T1000 (cell line): ENCODE results near the gene BMI1.

Experiments
- DNase-seq: peaks from one replicate; lab custom pipeline; 2025; ENCODE audit warnings: mixed read lengths; lab: John Stamatoyannopoulos, UW

Gene BMI1

GRCh38 chr10:22319980-22320558 lies 830 bp upstream of the BMI1 start:
- DNase-seq: no peak

- peak; percentile 100 for DNase-seq
These were observed 441 bp downstream of the BMI1 start for GRCh38 chr10:22321156-22321923.

DNA sequence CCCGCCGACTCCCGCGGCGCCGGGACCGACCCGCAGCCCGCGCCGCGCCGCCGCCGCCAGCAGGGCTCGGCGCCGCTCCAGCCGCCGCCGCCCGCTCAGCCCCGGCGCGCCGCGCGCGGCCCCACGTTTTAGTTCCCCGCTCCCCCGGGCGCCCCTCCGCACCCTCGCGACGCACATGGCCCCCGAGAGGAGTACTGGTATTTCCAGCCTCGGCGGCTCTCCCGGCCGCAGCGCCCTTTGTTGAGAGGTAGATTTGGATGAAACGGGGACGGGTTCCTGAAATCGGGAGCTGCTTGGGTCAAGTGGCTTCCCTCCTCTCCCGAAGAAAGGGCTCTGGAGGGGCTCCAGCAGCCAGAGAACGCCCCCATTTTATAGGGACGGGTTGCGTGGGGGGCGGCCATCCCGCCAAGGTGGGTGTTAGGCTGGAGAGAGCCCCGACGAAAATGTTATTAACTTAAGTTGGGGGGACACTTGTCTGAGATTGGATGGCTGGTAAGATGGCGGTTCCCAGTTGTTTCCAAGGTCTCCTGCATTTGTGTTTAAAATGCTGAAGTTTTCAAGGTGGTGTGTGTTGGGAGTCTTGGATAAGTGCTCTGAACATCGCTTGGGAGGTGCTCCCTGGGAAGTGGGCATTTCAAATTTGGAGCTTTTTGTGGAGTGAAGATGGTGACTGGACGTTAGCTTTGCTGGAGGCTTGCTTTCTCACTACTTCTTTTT lies 1.2 kb downstream of the BMI1 start:
- DNase-seq: peak; percentile 93

GRCh38 chr10:22322641-22323160 lies 1.8 kb downstream of the BMI1 start:
- no peak for DNase-seq

DNA sequence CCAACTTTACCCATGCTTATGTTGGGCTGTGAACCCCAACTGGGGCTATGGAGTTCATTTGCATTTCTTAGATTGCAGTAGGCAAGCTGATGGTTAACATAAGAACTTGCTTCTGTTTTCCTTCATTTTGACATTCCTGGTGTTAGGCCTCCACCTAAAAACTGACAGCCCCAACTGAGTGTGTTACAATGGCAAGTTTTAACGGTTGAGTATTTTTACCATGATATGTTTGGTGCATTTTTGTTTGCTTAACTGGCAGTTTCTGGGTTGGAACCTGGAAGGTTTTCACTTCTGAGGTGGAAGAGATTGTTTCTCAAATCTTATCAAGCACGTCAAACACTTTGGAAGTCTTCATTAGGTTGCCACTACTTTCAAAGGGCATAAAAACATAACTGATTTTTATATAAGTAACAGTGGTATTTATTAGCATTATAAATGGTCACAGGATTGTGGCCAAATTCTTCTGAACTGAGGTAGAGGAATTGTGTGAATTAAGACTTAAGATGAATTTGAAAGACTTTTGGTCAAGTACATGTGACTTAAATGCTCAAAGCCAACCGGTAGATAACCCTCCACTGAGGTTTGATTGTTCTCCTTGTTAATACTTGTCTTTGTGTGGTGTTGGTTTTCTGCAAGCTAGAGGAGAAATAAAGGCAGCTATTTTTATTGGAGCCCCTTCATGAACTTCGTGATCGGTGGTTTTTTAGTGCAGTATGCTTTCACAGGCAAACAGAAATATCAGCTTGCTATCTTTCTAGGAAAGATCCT lies 2.8 kb downstream of the BMI1 start:
- DNase-seq: no peak

DNA sequence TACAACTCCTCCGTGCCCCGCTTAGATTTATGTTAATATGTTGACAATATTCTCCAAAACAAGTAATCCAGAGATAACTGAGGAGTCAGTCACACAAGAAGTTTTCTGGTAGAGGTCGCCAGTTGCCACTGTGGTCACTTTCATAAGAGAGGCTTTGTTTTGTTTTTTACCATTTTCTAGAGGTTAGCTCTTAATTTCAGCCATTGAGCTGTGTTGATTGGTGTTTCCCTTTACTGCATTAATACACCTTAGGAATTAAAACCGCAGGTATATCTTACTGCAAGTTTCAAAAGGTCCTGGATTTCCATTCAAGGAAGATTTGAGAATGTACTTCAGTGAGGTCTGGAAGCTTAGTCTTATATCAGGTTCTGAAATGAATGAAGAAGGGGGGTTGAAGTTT lies 3.5 kb downstream of the BMI1 start:
- no peak for DNase-seq

DNA sequence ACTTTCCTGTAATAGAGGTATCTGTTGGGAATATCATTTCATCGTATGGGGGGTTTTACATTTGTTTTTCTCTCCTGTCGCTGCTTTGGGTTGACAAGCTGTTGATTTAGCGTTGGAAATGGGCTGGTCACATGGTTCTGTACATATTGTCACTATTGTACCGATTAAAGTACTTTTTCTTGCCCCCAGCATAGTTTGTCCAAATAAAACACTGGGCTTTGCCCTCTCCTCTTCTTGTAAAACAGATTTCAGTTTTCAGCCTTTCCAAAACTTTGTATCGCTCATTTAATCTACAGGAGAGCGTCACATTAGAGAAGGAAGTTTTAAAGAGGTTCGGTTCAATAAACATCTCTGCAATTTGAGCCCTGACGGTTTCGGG lies 4.0 kb downstream of the BMI1 start:
- DNase-seq: no peak

- DNase-seq: peak; percentile 98
These were observed 4.6 kb downstream of the BMI1 start for GRCh38 chr10:22325272-22326144.

DNA sequence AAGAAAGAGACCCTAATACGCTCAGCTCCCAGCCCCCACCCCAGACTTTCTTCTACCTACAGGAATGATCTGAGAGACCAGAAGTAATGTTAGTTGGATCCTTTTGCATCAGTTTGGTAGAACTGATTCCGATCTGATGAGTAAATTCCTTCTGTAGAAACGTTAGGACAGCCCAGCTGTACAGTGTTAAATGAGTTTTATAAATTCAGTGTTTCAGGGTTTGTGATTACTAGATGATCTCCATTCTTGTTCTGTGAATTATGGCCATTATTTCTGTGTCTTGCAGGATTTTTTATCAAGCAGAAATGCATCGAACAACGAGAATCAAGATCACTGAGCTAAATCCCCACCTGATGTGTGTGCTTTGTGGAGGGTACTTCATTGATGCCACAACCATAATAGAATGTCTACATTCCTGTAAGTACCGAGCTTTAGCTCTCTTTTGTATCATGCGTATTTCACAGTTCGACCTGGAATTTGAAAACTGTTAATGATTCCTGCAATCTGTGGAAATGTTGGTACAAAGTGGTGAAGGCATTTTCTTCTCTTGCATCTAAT lies 5.3 kb downstream of the BMI1 start:
- no peak for DNase-seq

DNA sequence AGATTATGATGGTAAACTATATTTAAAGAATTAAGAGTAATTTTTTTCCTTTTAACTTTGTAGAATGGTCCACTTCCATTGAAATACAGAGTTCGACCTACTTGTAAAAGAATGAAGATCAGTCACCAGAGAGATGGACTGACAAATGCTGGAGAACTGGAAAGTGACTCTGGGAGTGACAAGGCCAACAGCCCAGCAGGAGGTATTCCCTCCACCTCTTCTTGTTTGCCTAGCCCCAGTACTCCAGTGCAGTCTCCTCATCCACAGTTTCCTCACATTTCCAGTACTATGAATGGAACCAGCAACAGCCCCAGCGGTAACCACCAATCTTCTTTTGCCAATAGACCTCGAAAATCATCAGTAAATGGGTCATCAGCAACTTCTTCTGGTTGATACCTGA lies 8.3 kb downstream of the BMI1 start:
- DNase-seq: no peak

DNA sequence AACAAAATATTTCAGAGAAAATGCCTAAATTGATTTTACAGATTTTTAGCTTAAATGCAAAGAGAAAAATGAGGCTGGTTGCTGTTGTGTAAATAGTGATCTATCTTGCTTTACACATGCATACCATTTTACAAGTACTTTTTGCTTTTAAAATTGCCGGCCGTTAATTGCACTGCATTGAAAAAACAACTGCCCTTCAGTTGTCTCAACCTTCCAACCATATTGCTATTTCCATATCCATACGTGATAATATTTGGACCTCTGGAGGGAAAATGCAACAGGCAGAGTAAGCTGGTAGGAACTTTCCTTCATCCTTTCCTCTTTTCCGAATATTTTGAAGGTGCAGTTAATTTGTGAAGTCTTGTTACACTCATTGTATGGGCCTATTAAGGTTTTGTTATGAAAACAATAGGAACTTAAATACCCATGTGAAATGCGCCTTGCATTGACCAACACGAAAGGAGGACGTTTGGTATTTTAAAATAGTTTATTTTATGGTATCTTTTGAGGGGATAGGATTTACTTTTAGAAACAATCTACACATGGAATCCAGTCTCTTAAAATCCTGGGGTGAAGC lies 11.3 kb downstream of the BMI1 start:
- no peak for DNase-seq

GRCh38 chr10:22333167-22333974 lies 12.5 kb downstream of the BMI1 start:
- no peak for DNase-seq

GRCh38 chr10:22333975-22334282 lies 13.0 kb downstream of the BMI1 start:
- DNase-seq: no peak

DNA sequence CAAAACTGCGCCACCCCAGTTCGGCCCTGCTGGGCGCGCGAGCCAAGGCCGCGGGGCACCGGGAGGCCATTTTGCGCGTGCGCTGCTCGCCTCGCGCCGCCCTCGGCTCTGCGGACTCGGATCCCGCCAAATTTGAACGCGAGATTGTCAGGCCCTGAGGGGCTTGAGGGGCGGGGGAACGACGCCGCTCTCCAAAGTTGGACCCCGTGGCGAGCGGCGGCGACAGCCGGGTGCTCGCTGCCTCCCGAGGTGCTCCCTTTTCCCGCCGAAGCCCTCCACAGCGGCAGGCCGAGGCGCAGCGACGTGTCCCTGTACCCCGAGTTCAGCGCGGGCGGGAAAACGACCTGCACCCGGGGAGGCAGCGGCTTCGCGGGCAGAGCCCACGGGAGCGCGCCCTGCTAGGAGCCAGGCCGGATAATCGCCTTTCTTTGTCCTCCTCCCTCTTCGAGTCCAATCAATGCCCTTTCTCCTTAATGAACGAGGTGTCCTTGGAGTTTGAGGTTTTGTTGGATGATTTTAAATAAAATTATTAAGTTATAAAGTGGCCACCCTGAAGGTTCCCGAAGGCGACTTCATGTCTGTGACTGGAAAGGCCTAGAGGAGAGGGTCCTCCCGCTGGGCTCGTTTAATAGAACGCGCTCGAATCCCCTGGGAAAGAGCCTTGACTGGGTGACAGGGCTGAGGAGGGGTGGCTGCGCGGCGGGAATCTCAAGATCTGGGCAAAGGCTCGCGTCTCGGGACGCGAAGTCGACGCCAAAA lies 13.7 kb downstream of the BMI1 start:
- DNase-seq: no peak

DNA sequence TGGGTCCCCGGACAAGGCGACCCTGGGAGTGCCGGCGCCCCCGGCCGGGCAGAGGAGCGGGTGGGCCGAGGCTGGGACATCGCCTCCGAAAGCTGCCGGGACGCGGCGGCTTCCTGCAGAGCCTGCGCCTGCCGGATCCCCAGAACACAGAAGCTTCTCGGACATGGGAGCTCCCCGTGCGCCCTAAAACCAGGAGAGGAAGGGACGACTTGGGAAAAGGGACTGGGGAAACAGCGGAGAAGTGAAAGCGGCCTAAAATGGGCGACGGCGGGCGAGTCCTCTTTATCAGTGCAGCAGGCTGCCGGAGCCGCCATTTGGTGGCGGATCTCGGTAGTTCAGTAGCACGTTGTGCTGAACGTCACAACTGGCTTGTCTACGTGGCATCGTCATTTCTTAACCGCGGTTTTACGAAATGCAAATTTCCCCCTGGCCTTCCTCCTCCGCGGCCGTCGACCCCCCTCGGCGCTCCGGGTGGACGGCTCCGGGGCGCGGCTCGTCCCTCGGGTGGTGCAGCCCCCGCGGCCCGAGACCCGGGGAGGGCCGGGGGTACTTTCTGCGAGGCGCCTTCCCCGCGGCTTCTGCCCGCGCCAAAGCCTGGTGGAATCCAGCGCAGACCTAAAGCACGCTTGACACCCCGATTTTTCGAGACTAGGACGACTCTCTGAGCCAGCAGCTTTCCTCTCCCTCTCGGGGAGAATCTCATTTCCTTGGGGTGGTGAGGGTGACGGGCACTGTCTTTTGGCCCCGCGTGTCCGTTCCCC lies 14.5 kb downstream of the BMI1 start:
- DNase-seq: no peak

DNA sequence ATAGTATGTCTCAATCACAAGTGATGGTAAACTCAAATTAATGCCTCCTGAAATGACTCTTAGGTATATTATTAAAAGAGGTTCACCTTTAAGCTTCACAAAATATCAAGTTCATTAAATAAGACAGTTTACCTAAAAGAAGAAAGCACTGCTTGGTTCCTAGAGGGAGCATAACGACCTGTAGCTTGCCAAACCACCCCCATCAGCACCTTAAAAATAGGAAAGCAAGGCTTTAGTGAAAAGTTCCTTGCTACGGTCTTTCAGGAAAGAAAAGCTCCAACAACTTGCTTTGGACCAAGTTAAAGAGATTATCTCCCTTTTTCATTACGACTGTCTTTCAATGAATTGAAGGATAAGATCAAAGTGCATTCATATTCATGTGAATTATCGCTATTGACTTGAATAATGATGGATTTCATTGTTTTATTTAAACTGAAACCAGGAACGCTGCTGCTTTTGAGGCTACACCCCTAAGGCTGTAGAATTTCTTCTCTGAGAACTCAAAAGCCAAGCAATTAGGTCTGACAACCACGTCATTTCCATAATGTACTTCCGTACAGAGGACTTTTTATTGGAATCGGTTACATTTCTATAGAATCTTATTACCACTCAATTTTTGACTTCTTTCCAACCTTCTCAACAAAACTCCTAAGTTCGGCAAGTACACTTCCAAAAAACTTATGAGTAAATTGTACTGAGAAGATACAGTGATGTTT lies 17.4 kb downstream of the BMI1 start:
- no peak for DNase-seq

GRCh38 chr10:22338931-22339330 lies 18.0 kb downstream of the BMI1 start:
- no peak for DNase-seq
